ENCODE results near the gene CMTM6.
A peak's percentile ranks its signal among the peaks of the same experiment; 100 is the strongest.

Gene CMTM6

DNA sequence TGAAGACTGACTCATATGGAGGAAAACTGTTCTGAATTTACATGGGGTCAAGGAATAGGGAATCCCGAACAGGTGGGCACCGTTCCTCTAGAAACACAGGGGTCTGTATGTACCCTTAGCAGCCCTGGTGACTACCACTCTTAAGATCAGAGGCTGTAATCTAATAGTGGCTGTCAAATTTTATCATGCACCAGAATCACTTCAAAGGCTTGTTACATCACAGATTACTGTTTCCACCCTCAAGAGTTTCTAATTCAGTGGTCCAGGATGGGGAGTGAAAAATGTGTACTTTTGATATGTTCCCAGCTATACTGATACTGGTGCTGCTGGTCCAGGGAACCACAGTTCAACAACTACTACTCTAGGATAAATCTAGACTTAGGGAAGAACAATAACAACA, 40.2 kb upstream of the CMTM6 start:
- no peak for TF ChIP-seq EP300 (IDR thresholded peaks at IDR 0.05; ENCODE audit: borderline replicate concordance)
- TF ChIP-seq NFIC (IDR thresholded peaks at IDR 0.05) = no peak
- TF ChIP-seq, protein P1, sequence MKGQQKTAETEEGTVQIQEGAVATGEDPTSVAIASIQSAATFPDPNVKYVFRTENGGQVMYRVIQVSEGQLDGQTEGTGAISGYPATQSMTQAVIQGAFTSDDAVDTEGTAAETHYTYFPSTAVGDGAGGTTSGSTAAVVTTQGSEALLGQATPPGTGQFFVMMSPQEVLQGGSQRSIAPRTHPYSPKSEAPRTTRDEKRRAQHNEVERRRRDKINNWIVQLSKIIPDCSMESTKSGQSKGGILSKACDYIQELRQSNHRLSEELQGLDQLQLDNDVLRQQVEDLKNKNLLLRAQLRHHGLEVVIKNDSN (IDR thresholded peaks at IDR 0.05) = no peak
- TF ChIP-seq TEAD4 (IDR thresholded peaks at IDR 0.05) = no peak
- no peak for TF ChIP-seq EGR1 (IDR thresholded peaks at IDR 0.05)
- no peak for TF ChIP-seq CREB1 (IDR thresholded peaks at IDR 0.05; ENCODE audit: low read depth)
- no peak for TF ChIP-seq YY1 (IDR thresholded peaks at IDR 0.05; ENCODE audit: low read depth)
- TF ChIP-seq REST (IDR thresholded peaks at IDR 0.05; ENCODE audit: low read depth) = no peak
- TF ChIP-seq MAX (IDR thresholded peaks at IDR 0.05) = no peak
- TF ChIP-seq RAD21 (IDR thresholded peaks at IDR 0.05; ENCODE audit: low read depth) = no peak
- TF ChIP-seq FOXM1 (IDR thresholded peaks at IDR 0.05; ENCODE audit: borderline replicate concordance, low read depth) = no peak
- TF ChIP-seq TAF1 (IDR thresholded peaks at IDR 0.05; ENCODE audit: low read depth) = no peak
- TF ChIP-seq ZBTB7A (IDR thresholded peaks at IDR 0.05; ENCODE audit: low read depth) = no peak
- no peak for TF ChIP-seq TCF12 (IDR thresholded peaks at IDR 0.05; ENCODE audit: low read depth)
- TF ChIP-seq CEBPB (IDR thresholded peaks at IDR 0.05) = no peak

- TF ChIP-seq, protein P1 (IDR thresholded peaks at IDR 0.05) = no peak
- no peak for TF ChIP-seq RAD21 (IDR thresholded peaks at IDR 0.05; ENCODE audit: low read depth)
- TF ChIP-seq CEBPB (IDR thresholded peaks at IDR 0.05) = no peak
- no peak for TF ChIP-seq CREB1 (IDR thresholded peaks at IDR 0.05; ENCODE audit: low read depth)
- TF ChIP-seq ZBTB7A (IDR thresholded peaks at IDR 0.05; ENCODE audit: low read depth) = no peak
Measured at GRCh38 chr3:32540899-32541298, 38.2 kb upstream of the CMTM6 start.

DNA sequence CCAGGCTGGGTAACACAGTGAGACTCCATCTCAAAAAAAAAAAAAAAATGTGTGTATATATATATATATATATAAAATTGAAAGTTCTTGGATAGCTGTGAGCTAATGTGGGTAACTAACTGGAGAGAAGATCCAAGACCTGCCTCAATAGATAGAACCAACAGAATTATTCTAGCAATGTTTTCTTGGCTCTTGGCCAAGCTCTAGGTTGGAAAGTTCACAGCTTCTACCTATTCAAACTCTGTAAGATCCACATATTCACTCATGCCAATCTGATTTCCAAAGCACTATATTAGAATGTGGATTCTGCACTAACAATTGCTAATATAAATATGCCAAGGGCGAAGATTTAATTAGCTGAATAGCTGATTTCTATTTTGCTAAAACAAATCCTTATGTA, 29.8 kb upstream of the CMTM6 start:
- TF ChIP-seq NFIC (IDR thresholded peaks at IDR 0.05) (peak; percentile 46), EP300 (IDR thresholded peaks at IDR 0.05; ENCODE audit: borderline replicate concordance) (no peak)

- TF ChIP-seq CREB1 (IDR thresholded peaks at IDR 0.05; ENCODE audit: low read depth) (no peak), NFIC (IDR thresholded peaks at IDR 0.05) (no peak), TCF12 (IDR thresholded peaks at IDR 0.05; ENCODE audit: low read depth) (no peak)
Measured at GRCh38 chr3:32531010-32531647, 28.5 kb upstream of the CMTM6 start.

DNA sequence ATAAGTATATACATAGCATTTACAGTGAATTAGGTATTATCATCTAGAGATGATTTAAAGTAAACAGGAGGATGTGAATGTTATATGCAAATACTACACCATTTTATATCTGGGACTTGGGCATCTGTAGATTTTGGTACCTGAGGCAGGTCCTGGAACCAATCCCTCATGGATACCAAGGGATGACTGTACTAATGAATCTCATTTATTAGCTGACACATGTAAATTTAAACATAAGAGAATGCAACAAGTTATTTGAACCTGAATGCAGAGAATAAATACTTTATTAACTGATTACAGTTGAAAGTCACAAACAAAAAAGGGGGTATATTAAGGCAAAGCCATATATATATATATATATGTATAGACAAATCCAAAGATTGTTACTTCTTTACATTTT, 23.1 kb upstream of the CMTM6 start:
- TF ChIP-seq CEBPB (IDR thresholded peaks at IDR 0.05) (no peak), TCF12 (IDR thresholded peaks at IDR 0.05; ENCODE audit: low read depth) (no peak), TAF1 (IDR thresholded peaks at IDR 0.05; ENCODE audit: low read depth) (no peak), EP300 (IDR thresholded peaks at IDR 0.05; ENCODE audit: borderline replicate concordance) (no peak), REST (IDR thresholded peaks at IDR 0.05; ENCODE audit: low read depth) (no peak), NFIC (IDR thresholded peaks at IDR 0.05) (no peak), ZBTB7A (IDR thresholded peaks at IDR 0.05; ENCODE audit: low read depth) (no peak), YY1 (IDR thresholded peaks at IDR 0.05; ENCODE audit: low read depth) (no peak), FOXM1 (IDR thresholded peaks at IDR 0.05; ENCODE audit: borderline replicate concordance, low read depth) (no peak), CREB1 (IDR thresholded peaks at IDR 0.05; ENCODE audit: low read depth) (no peak), EGR1 (IDR thresholded peaks at IDR 0.05) (no peak), RAD21 (IDR thresholded peaks at IDR 0.05; ENCODE audit: low read depth) (no peak), TEAD4 (IDR thresholded peaks at IDR 0.05) (no peak), MAX (IDR thresholded peaks at IDR 0.05) (no peak)
- TF ChIP-seq, protein P1 (IDR thresholded peaks at IDR 0.05) = no peak

GRCh38 chr3:32522682-32523081, 20.0 kb upstream of the CMTM6 start:
- TF ChIP-seq CEBPB (IDR thresholded peaks at IDR 0.05) = no peak
